Right lobe of liver (tissue), 4 donors: Measurements from ENCODE around the gene TRAF1.

Experiments
- POLR2A ChIP-seq: fragments of 450-650 bp; IDR thresholded peaks from one replicate; pipeline ENCODE4 v1.6.1; 2017; ENCODE audit warnings: antibody characterized with exemption, mild to moderate bottlenecking
- TF ChIP-seq, protein P1 (sequence below), 4 donors: fragments of 200-600 bp in 3 of 4; fragments of 450-650 bp in 1 of 4; IDR thresholded peaks; one replicate each; pipeline versions ENCODE4 v1.5.1 to v1.8.0; 2016 to 2022; ENCODE audit warnings: antibody characterized with exemption in 4 of 4, mild to moderate bottlenecking in 2 of 4
- donor health status: DM: no; HTN: no; CAD: no.
- donor health status: DM: no; HTN: no; CAD: no.
- donor health status: DM: no; HTN: yes; CAD: no.

GRCh38 chr9:120891245-120891883 lies 35.2 kb downstream of the TRAF1 start:
- TF ChIP-seq, protein P1, sequence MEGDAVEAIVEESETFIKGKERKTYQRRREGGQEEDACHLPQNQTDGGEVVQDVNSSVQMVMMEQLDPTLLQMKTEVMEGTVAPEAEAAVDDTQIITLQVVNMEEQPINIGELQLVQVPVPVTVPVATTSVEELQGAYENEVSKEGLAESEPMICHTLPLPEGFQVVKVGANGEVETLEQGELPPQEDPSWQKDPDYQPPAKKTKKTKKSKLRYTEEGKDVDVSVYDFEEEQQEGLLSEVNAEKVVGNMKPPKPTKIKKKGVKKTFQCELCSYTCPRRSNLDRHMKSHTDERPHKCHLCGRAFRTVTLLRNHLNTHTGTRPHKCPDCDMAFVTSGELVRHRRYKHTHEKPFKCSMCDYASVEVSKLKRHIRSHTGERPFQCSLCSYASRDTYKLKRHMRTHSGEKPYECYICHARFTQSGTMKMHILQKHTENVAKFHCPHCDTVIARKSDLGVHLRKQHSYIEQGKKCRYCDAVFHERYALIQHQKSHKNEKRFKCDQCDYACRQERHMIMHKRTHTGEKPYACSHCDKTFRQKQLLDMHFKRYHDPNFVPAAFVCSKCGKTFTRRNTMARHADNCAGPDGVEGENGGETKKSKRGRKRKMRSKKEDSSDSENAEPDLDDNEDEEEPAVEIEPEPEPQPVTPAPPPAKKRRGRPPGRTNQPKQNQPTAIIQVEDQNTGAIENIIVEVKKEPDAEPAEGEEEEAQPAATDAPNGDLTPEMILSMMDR (IDR thresholded peaks at IDR 0.05): no peak
- TF ChIP-seq POLR2A: no peak
